ENCODE measurements around the gene CDC6. TPM values are rescaled to one million over a fixed set of nuclear protein-coding genes. Genes with fewer than 3 reads are reported as not detected.

The CDC6 gene
- total RNA-seq, 1 donor from 2014 or later, result 1.4 TPM

GRCh38 chr17:40337351-40337750 lies 49.7 kb downstream of the CDC6 start:
- peaks cover 85% of the 10 kb centered on the region for H3K4me1 ChIP-seq
- H3K9me3 ChIP-seq, result no peaks in the 10 kb centered on the region
- H3K4me3 ChIP-seq, result no peak overlapping the region
- ATAC-seq (no peak), DNase-seq (no peak)
- peak overlapping the region; percentile 30 for H3K27ac ChIP-seq
- no peaks in the 10 kb centered on the region for H3K36me3 ChIP-seq
- no peaks in the 10 kb centered on the region for H3K27me3 ChIP-seq
- TF ChIP-seq CTCF (IDR thresholded peaks at IDR 0.05), result no peak
- intact Hi-C loops (cut with DNase I), result no loop called here

- H3K27me3 ChIP-seq, result no peaks in the 10 kb centered on the region
- H3K9me3 ChIP-seq, result no peaks in the 10 kb centered on the region
- no peaks in the 10 kb centered on the region for H3K36me3 ChIP-seq
- DNase-seq (no peak), ATAC-seq (no peak)
- intact Hi-C loops (cut with DNase I), result no loop called here
- peak overlapping the region; percentile 36 for H3K27ac ChIP-seq
- peaks cover 78% of the 10 kb centered on the region for H3K4me1 ChIP-seq
- no peak for TF ChIP-seq CTCF (IDR thresholded peaks at IDR 0.05)
- no peak overlapping the region for H3K4me3 ChIP-seq
Measured at GRCh38 chr17:40338058-40338457, 50.4 kb downstream of the CDC6 start.

- no peaks in the 10 kb centered on the region for H3K36me3 ChIP-seq
- no peak overlapping the region for H3K4me3 ChIP-seq
- no peak for TF ChIP-seq CTCF (IDR thresholded peaks at IDR 0.05)
- ATAC-seq, result no peak
- no peak for DNase-seq
- intact Hi-C loops (cut with DNase I), result no loop called here
- no peaks in the 10 kb centered on the region for H3K27me3 ChIP-seq
- H3K27ac ChIP-seq, result peak overlapping the region; percentile 56
- no peaks in the 10 kb centered on the region for H3K9me3 ChIP-seq
- H3K4me1 ChIP-seq, result peaks cover 69% of the 10 kb centered on the region
Measured at GRCh38 chr17:40338941-40339649, 51.4 kb downstream of the CDC6 start.

- peaks cover 66% of the 10 kb centered on the region for H3K4me1 ChIP-seq
- DNase-seq (no peak), ATAC-seq (no peak)
- peak overlapping the region; percentile 64 for H3K4me3 ChIP-seq
- TF ChIP-seq CTCF (IDR thresholded peaks at IDR 0.05), result no peak
- H3K9me3 ChIP-seq, result no peaks in the 10 kb centered on the region
- no peaks in the 10 kb centered on the region for H3K27me3 ChIP-seq
- peak overlapping the region; percentile 51 for H3K27ac ChIP-seq
- intact Hi-C loops (cut with DNase I), result no loop called here
- no peaks in the 10 kb centered on the region for H3K36me3 ChIP-seq
Measured at GRCh38 chr17:40340327-40340726, 52.6 kb downstream of the CDC6 start.

GRCh38 chr17:40340880-40341807 lies 53.5 kb downstream of the CDC6 start:
- intact Hi-C loops (cut with DNase I), result no loop called here
- H3K4me1 ChIP-seq, result peaks cover 64% of the 10 kb centered on the region

More at GRCh38 chr17:40340880-40341807, 53.5 kb downstream of the CDC6 start:
- no peaks in the 10 kb centered on the region for H3K27me3 ChIP-seq
- peak overlapping the region; percentile 64 for H3K4me3 ChIP-seq
- ATAC-seq (peak; percentile 77), DNase-seq (peak; percentile 96)
- H3K27ac ChIP-seq, result peak overlapping the region; percentile 94
- H3K9me3 ChIP-seq, result no peaks in the 10 kb centered on the region
- no peaks in the 10 kb centered on the region for H3K36me3 ChIP-seq
- TF ChIP-seq CTCF (IDR thresholded peaks at IDR 0.05), result peak; percentile 43
